HG02588 (cell line): ENCODE results near the gene FLRT2.

Source experiments
- ATAC-seq: cut with Tn5 transposase; IDR thresholded peaks from one replicate; pipeline ENCODE4 v1.9.1; 2021; ENCODE audit warnings: mild to moderate bottlenecking, moderate library complexity; ENCODE audit not compliant: unreplicated experiment

FLRT2 gene

DNA sequence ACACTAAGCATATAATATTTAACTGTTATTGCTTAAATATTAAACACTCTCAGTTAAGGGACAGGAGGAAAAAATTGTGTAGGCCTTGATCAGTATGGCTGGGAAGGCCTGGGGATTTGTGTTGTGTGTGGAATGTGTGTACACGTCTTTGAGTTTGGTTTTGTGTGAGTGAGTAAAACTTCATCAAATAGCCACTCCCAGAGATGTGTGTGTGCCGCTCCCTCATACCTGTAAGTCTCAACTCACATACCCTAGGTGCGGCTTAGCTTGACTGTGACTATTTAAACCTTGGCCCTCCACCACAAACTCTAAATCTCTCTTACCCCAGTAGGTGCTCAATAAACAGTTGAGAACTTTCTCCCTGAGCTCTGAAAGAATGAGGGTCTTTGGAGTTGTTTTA, 64.3 kb downstream of the FLRT2 start:
- ATAC-seq = no peak

DNA sequence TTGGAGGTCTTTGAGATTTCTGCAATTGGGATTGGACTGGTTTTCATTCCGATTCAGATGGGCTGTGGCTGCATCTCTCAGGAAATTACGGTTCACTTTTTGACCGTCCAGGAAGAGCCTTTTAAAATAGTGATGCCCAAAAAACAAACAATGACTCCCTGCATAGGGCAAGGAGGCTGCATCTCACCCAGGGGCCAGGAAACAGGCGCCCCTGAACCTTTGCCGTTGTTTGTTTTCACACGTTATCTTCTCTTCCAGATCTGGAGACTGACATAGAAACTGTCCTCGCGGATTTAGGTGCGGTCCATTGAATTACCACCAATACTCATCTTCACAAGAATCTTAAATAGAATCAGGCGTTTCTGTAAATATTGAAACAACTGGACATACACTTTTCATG, 66.0 kb downstream of the FLRT2 start:
- no peak for ATAC-seq

DNA sequence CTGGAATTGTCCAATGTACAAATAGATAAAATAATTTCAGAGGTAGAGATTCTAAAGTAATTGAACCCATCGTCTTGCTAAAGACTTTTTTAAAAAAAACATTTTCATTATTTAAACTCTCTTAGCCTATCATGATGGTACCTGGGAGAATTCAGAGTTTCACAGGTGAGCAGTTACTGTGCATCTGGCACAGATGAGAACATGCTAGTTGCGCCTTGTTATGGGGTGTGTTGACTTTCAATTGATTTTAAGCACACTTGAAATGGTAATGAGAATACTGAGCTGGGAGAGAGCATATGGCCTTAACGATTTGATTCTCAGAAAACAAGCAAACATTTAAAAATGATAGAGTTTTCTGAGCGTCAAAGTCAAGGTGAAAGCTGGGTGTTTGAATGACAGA, 66.6 kb downstream of the FLRT2 start:
- no peak for ATAC-seq

DNA sequence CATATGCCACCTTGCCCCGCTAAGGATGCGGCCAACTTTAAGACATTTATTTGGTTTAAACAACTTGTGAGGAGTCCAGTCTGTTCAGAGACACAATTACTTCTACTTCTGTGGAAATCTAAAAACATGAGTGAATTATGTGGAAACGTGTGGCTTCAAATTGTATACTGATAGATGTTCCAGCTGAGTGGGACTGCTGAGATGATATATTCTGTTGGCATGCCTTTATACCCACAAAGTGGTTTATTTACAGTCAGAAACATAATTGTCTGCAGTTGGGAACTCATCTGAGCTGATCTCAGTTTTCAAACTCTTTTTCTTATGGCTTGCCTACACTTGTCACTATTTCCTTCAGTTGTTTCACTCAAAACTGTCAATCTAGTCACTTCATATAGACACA, 67.8 kb downstream of the FLRT2 start:
- no peak for ATAC-seq

- no peak for ATAC-seq
Measured at GRCh38 chr14:85599939-85600338, 70.0 kb downstream of the FLRT2 start.

DNA sequence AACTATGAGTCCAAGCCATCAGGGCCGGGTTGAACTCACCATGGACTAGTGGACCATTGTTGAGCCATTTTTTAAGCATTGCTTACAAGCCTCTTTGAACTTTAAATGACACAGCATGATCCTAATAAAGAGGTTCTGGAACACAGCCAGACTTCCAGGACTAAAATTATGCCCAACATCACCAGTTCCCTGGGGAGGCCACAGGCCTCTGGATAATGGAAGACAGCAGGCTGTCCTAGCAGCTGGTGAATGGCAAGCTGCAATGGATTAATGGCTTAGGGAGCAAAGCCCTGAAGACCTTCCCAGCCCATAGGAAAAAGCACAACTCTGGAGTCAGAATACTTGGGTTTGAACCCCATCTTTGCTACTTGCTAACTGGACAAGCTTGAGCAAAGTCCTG, 71.3 kb downstream of the FLRT2 start:
- no peak for ATAC-seq

- ATAC-seq = no peak
Measured at GRCh38 chr14:85601690-85602089, 71.7 kb downstream of the FLRT2 start.

GRCh38 chr14:85602345-85602744, 72.4 kb downstream of the FLRT2 start:
- no peak for ATAC-seq

GRCh38 chr14:85604021-85604420, 74.1 kb downstream of the FLRT2 start:
- no peak for ATAC-seq

GRCh38 chr14:85604714-85605113, 74.8 kb downstream of the FLRT2 start:
- no peak for ATAC-seq

GRCh38 chr14:85607651-85608081, 77.7 kb downstream of the FLRT2 start:
- ATAC-seq = no peak

GRCh38 chr14:85613496-85613895, 83.6 kb downstream of the FLRT2 start:
- no peak for ATAC-seq

DNA sequence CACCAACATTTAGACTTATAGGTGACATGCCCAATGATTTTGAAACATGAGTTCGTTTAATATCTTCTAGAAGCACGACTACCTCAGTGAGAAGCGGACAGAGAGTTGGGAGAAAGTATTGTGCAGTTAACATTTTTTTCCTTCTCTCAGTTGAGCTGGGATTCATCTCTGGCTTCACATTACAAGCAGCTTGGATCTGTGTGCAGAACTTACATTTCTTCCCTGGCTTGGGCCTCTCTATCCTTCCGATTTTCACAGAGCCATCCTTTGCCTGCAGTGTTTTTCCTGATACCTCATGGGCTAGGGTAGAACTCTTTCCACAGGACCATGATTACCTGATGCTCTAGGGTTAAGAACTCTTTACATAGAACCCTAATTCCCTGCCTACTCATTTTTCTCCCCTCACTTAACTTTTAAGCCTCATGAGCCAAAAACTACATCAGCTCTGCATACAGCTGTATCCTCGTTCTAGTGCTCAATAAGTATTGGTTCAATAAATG, 86.5 kb downstream of the FLRT2 start:
- ATAC-seq = no peak

DNA sequence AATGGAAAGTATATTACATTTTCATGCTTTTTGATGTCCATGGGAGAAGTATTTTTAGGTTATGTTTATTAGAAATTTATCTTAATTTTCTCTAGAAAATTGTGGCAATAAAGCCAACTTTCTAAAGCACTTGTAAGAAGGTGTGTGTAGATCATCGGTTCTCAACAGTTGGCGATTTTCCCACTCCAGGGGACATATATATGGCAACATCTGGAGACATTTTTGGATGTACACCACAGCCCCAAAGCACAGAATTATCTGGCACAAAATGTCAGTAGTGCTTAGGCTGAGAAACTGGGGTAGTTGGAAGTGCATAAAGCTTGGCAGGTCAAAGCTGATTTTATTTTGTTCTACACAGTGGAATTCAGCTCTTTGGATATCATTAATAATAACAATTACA, 86.9 kb downstream of the FLRT2 start:
- ATAC-seq = no peak

DNA sequence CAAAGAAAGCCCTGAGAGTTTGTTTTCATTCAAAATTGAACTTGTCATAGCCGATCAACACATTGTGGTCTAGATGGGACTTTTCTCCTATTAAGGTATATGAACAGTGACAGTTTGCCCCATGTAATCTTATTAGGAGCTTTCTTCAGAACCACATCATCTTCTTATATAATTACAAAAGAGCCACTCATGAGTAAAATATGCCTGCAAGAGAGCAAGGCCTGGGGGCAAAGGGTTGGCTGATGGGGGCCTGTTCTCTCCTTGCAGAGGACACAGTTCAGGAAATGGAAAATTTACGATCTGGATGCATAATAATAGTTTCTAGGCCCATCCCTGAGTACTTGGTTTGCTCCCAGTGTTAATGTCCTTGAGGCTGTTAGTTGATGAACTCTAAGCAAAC, 87.8 kb downstream of the FLRT2 start:
- ATAC-seq = no peak

- no peak for ATAC-seq
Measured at GRCh38 chr14:85618390-85618789, 88.4 kb downstream of the FLRT2 start.

GRCh38 chr14:85618978-85619377, 89.0 kb downstream of the FLRT2 start:
- no peak for ATAC-seq

GRCh38 chr14:85619851-85620250, 89.9 kb downstream of the FLRT2 start:
- ATAC-seq = no peak

DNA sequence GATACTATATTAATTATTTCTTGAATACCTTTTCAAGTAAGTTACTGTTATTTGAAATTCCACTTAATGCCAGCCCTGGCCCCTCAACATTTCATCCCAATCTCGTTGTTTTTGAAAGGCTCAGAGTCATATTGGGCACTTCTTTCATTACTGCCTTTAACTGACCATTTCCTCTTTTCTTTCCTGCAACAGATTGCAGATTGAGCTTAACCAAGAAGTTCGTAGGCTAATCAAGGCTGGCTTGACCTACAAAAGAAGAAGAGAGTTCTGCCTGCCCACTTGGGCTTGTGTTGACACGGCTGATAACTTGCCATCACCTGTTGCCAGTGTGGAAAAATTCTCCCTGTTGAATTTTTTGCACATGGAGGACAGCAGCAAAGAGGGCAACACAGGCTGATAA, 91.0 kb downstream of the FLRT2 start:
- ATAC-seq = no peak

DNA sequence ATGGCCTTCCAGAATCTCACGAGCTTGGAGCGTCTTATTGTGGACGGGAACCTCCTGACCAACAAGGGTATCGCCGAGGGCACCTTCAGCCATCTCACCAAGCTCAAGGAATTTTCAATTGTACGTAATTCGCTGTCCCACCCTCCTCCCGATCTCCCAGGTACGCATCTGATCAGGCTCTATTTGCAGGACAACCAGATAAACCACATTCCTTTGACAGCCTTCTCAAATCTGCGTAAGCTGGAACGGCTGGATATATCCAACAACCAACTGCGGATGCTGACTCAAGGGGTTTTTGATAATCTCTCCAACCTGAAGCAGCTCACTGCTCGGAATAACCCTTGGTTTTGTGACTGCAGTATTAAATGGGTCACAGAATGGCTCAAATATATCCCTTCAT, 92.2 kb downstream of the FLRT2 start:
- ATAC-seq = no peak

GRCh38 chr14:85622986-85623685, 93.2 kb downstream of the FLRT2 start:
- no peak for ATAC-seq

- no peak for ATAC-seq
Measured at GRCh38 chr14:85625925-85626585, 96.1 kb downstream of the FLRT2 start.

GRCh38 chr14:85634205-85634604, 104.3 kb downstream of the FLRT2 start:
- no peak for ATAC-seq
